HFFc6 (cell line): ENCODE measurements around the gene NUP210. TPM values are rescaled to one million over a fixed set of nuclear protein-coding genes. Genes with fewer than 3 reads are reported as not detected.

Experiments used
- DNase-seq: peaks from one replicate; pipeline ENCODE4 v3.0.0-alpha.2; 2018
- H3K27ac Mint-ChIP-seq: 2 replicates; pipeline ENCODE4 v1.8.0; 2020; ENCODE audit warnings: mild to moderate bottlenecking, mixed read lengths
- H3K27me3 Mint-ChIP-seq: 2 replicates; pipeline ENCODE4 v1.8.0; 2021; ENCODE audit warnings: mild to moderate bottlenecking, moderate library complexity, mixed read lengths; ENCODE audit not compliant: insufficient read depth
- H3K36me3 Mint-ChIP-seq: 2 replicates; pipeline ENCODE4 v1.8.0; 2021; ENCODE audit warnings: low read depth, mixed read lengths
- H3K4me1 Mint-ChIP-seq: 2 replicates; pipeline ENCODE4 v1.8.0; 2020; ENCODE audit warnings: low read depth, mixed read lengths
- H3K4me3 Mint-ChIP-seq: 2 replicates; pipeline ENCODE4 v1.8.0; 2020; ENCODE audit warnings: mild to moderate bottlenecking, moderate library complexity, mixed read lengths
- H3K9me3 Mint-ChIP-seq: 2 replicates; pipeline ENCODE4 v1.8.0; 2020; ENCODE audit warnings: mild to moderate bottlenecking, mixed read lengths
- CTCF ChIP-seq: fragments of 200-600 bp; sonication (generic); IDR thresholded peaks from 2 replicates; pipeline ENCODE4 v1.5.0; 2021; ENCODE audit warnings: antibody characterized with exemption, mild to moderate bottlenecking
- total RNA-seq, 6 experiments: library from RNA; stranded (reverse); fragmentation: NEBNext Ultra II Directional; extraction: Animal tissue kit (Norgen Biotek cat#: 25700); gene quantifications; 2 replicates in 1 of 6; 3 replicates in 5 of 6; pipeline ENCODE4 v1.2.3, GENCODE V29; 2021

Gene NUP210
- total RNA-seq, 6 experiments from 2014 or later = 0.33 to 3.4 (median 3.1) TPM

- Mint-ChIP-seq H3K36me3 (no peaks in the 10 kb centered on the region), H3K4me1 (peaks cover 4% of the 10 kb centered on the region; the same call in 1 of the 2 replicates), H3K27ac (no peak overlapping the region), H3K9me3 (peaks cover 8% of the 10 kb centered on the region; the same call in 1 of the 2 replicates), H3K27me3 (peaks cover 50% of the 10 kb centered on the region), H3K4me3 (no peak overlapping the region)
- no peak for DNase-seq
- no peak for TF ChIP-seq CTCF
Measured at GRCh38 chr3:13277196-13277813, 142.8 kb downstream of the NUP210 start.

GRCh38 chr3:13276438-13277195 is 143.5 kb downstream of the NUP210 start:
- Mint-ChIP-seq H3K4me3 (no peak overlapping the region), H3K27me3 (peaks cover 52% of the 10 kb centered on the region), H3K4me1 (peaks cover 4% of the 10 kb centered on the region; the same call in 1 of the 2 replicates), H3K36me3 (no peaks in the 10 kb centered on the region), H3K9me3 (peaks cover 6% of the 10 kb centered on the region; the same call in 1 of the 2 replicates), H3K27ac (no peak overlapping the region)
- no peak for TF ChIP-seq CTCF
- DNase-seq = no peak

GRCh38 chr3:13275376-13276005 is 144.6 kb downstream of the NUP210 start:
- no peak for TF ChIP-seq CTCF
- Mint-ChIP-seq H3K36me3 (no peaks in the 10 kb centered on the region), H3K9me3 (no peaks in the 10 kb centered on the region; the same call in 1 of the 2 replicates), H3K4me1 (peaks cover 4% of the 10 kb centered on the region; the same call in 1 of the 2 replicates), H3K27ac (no peak overlapping the region), H3K4me3 (no peak overlapping the region), H3K27me3 (peaks cover 53% of the 10 kb centered on the region)
- DNase-seq = no peak

GRCh38 chr3:13274551-13275332 is 145.4 kb downstream of the NUP210 start:
- Mint-ChIP-seq H3K27ac (no peak overlapping the region), H3K4me3 (no peak overlapping the region), H3K4me1 (peaks cover 4% of the 10 kb centered on the region; the same call in 1 of the 2 replicates), H3K9me3 (no peaks in the 10 kb centered on the region; the same call in 1 of the 2 replicates), H3K36me3 (no peaks in the 10 kb centered on the region), H3K27me3 (peaks cover 46% of the 10 kb centered on the region)
- DNase-seq = no peak
- no peak for TF ChIP-seq CTCF

GRCh38 chr3:13274125-13274524 is 146.0 kb downstream of the NUP210 start:
- TF ChIP-seq CTCF = no peak
- H3K4me3 Mint-ChIP-seq = no peak overlapping the region
- no peak for DNase-seq
- peaks cover 47% of the 10 kb centered on the region for H3K27me3 Mint-ChIP-seq
- no peaks in the 10 kb centered on the region for H3K36me3 Mint-ChIP-seq
- H3K4me1 Mint-ChIP-seq = peaks cover 4% of the 10 kb centered on the region; the same call in 1 of the 2 replicates
- no peak overlapping the region for H3K27ac Mint-ChIP-seq
- H3K9me3 Mint-ChIP-seq = peaks cover 4% of the 10 kb centered on the region; the same call in 1 of the 2 replicates
